HL-60 (cell line): ENCODE data around the gene CDC42EP4.

Experiments
- SPI1 ChIP-seq: IDR thresholded peaks from 2 replicates; pipeline ENCODE4 v1.6.1; 2012; ENCODE audit warnings: low read depth, mild to moderate bottlenecking, borderline replicate concordance
- TF ChIP-seq, protein P1 (sequence below): IDR thresholded peaks from one replicate; pipeline ENCODE4 v1.5.1; 2011; ENCODE audit warnings: low read length, control low read depth, inconsistent platforms; ENCODE audit not compliant: insufficient read depth
- TF ChIP-seq, protein P2 (sequence below): IDR thresholded peaks from 2 replicates; pipeline ENCODE4 v1.6.1; 2012; ENCODE audit warnings: low read depth; ENCODE audit not compliant: insufficient replicate concordance

DNA sequence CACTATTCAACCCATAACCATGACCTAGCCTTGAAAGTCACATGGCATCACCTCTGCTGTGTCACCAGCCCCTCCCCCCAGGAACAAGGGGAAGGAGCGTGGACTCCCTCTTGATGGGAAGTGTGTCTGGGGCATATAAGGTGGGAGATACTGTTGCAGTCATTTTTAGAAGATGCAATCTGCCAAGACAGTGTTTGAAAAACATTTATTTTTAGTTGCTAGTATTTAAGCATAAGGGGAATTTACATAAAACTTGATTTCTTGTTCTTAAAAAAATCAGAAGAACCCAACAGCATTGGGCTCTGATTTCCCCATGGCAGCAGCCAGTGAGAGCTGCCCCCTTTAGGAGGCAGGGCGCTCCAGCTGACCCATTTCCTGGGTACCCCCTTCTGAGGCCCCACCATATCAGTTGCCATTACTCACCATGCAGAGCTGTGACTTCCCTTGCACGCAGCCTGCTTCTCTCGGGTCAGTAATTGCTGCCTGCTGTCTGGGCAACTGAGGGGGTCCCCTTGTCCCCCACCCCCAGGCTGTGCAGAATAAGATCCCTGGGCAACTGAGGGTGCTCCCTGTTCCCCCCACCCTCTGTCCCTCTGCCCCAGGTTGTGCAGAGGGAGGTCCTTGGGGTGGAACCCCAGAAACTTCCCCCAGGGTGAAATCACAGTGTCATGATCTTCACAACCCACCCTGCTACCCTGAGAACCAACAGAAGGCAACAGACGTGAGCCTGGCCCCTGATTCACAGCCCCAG lies 11.8 kb upstream of the CDC42EP4 start:
- TF ChIP-seq, protein P1, sequence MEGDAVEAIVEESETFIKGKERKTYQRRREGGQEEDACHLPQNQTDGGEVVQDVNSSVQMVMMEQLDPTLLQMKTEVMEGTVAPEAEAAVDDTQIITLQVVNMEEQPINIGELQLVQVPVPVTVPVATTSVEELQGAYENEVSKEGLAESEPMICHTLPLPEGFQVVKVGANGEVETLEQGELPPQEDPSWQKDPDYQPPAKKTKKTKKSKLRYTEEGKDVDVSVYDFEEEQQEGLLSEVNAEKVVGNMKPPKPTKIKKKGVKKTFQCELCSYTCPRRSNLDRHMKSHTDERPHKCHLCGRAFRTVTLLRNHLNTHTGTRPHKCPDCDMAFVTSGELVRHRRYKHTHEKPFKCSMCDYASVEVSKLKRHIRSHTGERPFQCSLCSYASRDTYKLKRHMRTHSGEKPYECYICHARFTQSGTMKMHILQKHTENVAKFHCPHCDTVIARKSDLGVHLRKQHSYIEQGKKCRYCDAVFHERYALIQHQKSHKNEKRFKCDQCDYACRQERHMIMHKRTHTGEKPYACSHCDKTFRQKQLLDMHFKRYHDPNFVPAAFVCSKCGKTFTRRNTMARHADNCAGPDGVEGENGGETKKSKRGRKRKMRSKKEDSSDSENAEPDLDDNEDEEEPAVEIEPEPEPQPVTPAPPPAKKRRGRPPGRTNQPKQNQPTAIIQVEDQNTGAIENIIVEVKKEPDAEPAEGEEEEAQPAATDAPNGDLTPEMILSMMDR, result no peak
- TF ChIP-seq SPI1, result no peak
- TF ChIP-seq, protein P2, sequence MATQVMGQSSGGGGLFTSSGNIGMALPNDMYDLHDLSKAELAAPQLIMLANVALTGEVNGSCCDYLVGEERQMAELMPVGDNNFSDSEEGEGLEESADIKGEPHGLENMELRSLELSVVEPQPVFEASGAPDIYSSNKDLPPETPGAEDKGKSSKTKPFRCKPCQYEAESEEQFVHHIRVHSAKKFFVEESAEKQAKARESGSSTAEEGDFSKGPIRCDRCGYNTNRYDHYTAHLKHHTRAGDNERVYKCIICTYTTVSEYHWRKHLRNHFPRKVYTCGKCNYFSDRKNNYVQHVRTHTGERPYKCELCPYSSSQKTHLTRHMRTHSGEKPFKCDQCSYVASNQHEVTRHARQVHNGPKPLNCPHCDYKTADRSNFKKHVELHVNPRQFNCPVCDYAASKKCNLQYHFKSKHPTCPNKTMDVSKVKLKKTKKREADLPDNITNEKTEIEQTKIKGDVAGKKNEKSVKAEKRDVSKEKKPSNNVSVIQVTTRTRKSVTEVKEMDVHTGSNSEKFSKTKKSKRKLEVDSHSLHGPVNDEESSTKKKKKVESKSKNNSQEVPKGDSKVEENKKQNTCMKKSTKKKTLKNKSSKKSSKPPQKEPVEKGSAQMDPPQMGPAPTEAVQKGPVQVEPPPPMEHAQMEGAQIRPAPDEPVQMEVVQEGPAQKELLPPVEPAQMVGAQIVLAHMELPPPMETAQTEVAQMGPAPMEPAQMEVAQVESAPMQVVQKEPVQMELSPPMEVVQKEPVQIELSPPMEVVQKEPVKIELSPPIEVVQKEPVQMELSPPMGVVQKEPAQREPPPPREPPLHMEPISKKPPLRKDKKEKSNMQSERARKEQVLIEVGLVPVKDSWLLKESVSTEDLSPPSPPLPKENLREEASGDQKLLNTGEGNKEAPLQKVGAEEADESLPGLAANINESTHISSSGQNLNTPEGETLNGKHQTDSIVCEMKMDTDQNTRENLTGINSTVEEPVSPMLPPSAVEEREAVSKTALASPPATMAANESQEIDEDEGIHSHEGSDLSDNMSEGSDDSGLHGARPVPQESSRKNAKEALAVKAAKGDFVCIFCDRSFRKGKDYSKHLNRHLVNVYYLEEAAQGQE, result no peak
